BLaER1 treated with 17β-estradiol and CSF1 and Interleukin-3, amounts not matched to agents 10 nM and 100 nM (cell line): ENCODE measurements around the gene DDX28.
"Not testable (repeated sequence)": the region's sequence is repeated elsewhere in the genome, so short reads cannot be mapped to it uniquely, and the experiment has no call there.

Experiments
- H3K27ac ChIP-seq, 11 experiments: shearing (Covaris generic); formaldehyde crosslinking; 2 replicates each; pipeline ENCODE4 v1.8.1; 2022
- H3K27me3 ChIP-seq, 11 experiments: shearing (Covaris generic); formaldehyde crosslinking; 2 replicates each; pipeline ENCODE4 v1.8.1; 2022
- H3K36me3 ChIP-seq, 11 experiments: shearing (Covaris generic); formaldehyde crosslinking; 2 replicates each; pipeline ENCODE4 v1.8.1; 2022
- H3K4me1 ChIP-seq, 10 experiments: shearing (Covaris generic); formaldehyde crosslinking; 2 replicates each; pipeline ENCODE4 v1.8.1; 2022
- H3K4me2 ChIP-seq, 11 experiments: shearing (Covaris generic); formaldehyde crosslinking; 2 replicates each; pipeline ENCODE4 v1.8.1; 2022
- H3K4me3 ChIP-seq, 10 experiments: shearing (Covaris generic); formaldehyde crosslinking; 2 replicates each; pipeline ENCODE4 v1.8.1; 2022
- H3K9ac ChIP-seq, 11 experiments: shearing (Covaris generic); formaldehyde crosslinking; 2 replicates each; pipeline ENCODE4 v1.8.1; 2022
- H3K9me3 ChIP-seq, 11 experiments: shearing (Covaris generic); formaldehyde crosslinking; replicated peaks in 1 of 11; 2 replicates each; pipeline ENCODE4 v1.8.1; 2022
- H4K20me1 ChIP-seq, 11 experiments: shearing (Covaris generic); formaldehyde crosslinking; 2 replicates each; pipeline ENCODE4 v1.8.1; 2022
- Cebpa-rat ChIP-seq, 11 experiments: shearing (Covaris generic); IDR thresholded peaks; 2 replicates each; pipeline ENCODE4 v1.8.1; 2022

Gene DDX28

DNA sequence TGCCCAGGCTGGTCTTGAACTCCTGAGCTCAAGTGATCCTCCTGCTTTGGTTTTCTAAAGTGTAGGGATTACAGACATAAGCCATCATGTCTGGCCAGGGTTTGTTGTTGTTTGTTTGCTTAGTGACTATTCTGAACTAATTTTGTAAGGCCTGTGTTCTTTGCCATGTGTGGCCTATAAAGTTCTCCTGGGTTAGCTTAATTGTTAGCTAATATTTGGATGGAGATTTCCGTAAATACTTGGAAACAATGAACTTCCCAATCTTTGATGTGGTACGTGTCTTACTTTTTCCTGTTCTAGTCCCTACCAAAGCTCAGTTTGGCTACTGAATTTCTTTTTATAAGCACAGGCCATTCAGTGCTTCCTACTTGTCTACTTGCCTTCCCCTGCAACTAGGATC is 25.0 kb upstream of the DDX28 start:
- no peaks in the 10 kb centered on the region for H3K27me3 ChIP-seq
- H4K20me1 ChIP-seq: peaks cover 0 to 5% (median 0%) of the 10 kb centered on the region in 11 experiments; a peak in 1 of 22 replicates
- H3K4me1 ChIP-seq: no peaks in the 10 kb centered on the region
- peaks cover 57 to 96% (median 78%) of the 10 kb centered on the region in 11 experiments for H3K36me3 ChIP-seq
- H3K4me2 ChIP-seq: no peak overlapping the region
- no peak overlapping the region for H3K9ac ChIP-seq
- no peak overlapping the region for H3K27ac ChIP-seq
- no peaks in the 10 kb centered on the region for H3K9me3 ChIP-seq
- TF ChIP-seq Cebpa-rat (IDR thresholded peaks at IDR 0.05): no peak
- no peak overlapping the region for H3K4me3 ChIP-seq

DNA sequence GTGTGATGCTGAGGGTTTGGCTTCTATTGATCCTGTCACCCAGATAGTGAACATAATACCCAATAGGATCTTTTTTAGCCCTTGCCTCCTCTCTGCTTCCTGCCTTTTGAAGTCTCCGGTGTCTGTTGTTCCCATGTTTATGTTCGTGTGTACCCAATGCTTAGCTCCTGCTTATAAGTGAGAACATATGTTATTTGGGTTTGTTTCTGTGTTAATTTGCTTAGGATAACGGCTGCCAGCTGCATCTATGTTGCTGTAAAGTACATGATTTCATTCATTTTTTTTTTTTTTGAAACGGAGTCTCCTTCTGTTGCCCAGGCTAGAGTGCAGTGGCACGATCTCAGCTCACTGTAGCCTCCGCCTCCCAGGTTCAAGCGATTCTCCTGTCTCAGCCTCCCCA is 23.1 kb upstream of the DDX28 start:
- Histone ChIP-seq H3K9me3 (no peaks in the 10 kb centered on the region), H3K4me1 (no peaks in the 10 kb centered on the region), H3K4me3 (no peak overlapping the region), H3K27ac (no peak overlapping the region), H3K4me2 (no peak overlapping the region), H4K20me1 (peaks cover 0 to 5% (median 0%) of the 10 kb centered on the region in 11 experiments; a peak in 1 of 22 replicates), H3K27me3 (no peaks in the 10 kb centered on the region), H3K9ac (no peak overlapping the region), H3K36me3 (peaks cover 53 to 96% (median 77%) of the 10 kb centered on the region in 11 experiments)
- no peak for TF ChIP-seq Cebpa-rat (IDR thresholded peaks at IDR 0.05)

DNA sequence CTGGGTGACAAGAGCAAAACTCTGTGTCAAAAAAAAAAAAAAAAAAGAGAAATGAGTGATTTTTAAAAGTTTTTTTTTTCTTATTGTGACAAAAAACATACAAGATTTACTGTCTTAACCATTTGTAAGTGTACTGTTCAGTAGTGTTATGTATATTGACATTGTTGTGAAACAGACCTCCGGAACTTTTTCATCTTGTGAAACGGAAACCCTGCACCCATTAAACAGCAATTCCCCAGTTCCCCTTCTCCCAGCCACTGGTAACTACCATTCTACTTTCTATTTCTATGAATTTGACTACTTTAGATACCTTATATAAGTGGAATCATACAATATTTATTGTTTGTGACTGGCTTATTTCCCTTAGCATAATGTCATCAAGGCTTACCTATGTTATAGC is 18.8 kb upstream of the DDX28 start:
- peaks cover 0 to 5% (median 0%) of the 10 kb centered on the region in 11 experiments; a peak in 2 of 22 replicates for H4K20me1 ChIP-seq
- H3K27ac ChIP-seq: no peak overlapping the region
- no peak overlapping the region for H3K9ac ChIP-seq
- no peak overlapping the region for H3K4me3 ChIP-seq
- no peak for TF ChIP-seq Cebpa-rat (IDR thresholded peaks at IDR 0.05)
- peaks cover 22 to 92% (median 65%) of the 10 kb centered on the region in 11 experiments; a peak in 21 of 22 replicates for H3K36me3 ChIP-seq
- peaks cover 0 to 36% (median 9%) of the 10 kb centered on the region in 10 experiments; a peak in 12 of 20 replicates for H3K4me1 ChIP-seq
- no peak overlapping the region for H3K4me2 ChIP-seq
- no peaks in the 10 kb centered on the region for H3K9me3 ChIP-seq
- no peaks in the 10 kb centered on the region for H3K27me3 ChIP-seq

GRCh38 chr16:68040506-68041288 is 17.7 kb upstream of the DDX28 start:
- Histone ChIP-seq H3K9ac (peak overlapping the region in 2 of 11 experiments; percentile 33 to 37; a peak in 1 of 22 replicates), H3K27ac (no peak overlapping the region)

GRCh38 chr16:68037841-68038597 is 15.0 kb upstream of the DDX28 start:
- peak overlapping the region in 1 of 10 experiments; percentile 12; a peak in 1 of 20 replicates for H3K4me3 ChIP-seq
- TF ChIP-seq Cebpa-rat (IDR thresholded peaks at IDR 0.05): no peak
- peak overlapping the region in 5 of 11 experiments; percentile 19 to 68 (median 59); a peak in 10 of 22 replicates for H3K27ac ChIP-seq

More at GRCh38 chr16:68040506-68041288, 17.7 kb upstream of the DDX28 start:
- no peak for TF ChIP-seq Cebpa-rat (IDR thresholded peaks at IDR 0.05)
- Histone ChIP-seq H3K4me1 (peaks cover 0 to 37% (median 9%) of the 10 kb centered on the region in 10 experiments; a peak in 12 of 20 replicates), H3K4me3 (no peak overlapping the region), H3K36me3 (peaks cover 16 to 91% (median 60%) of the 10 kb centered on the region in 11 experiments; a peak in 21 of 22 replicates), H4K20me1 (peaks cover 0 to 5% (median 0%) of the 10 kb centered on the region in 11 experiments; a peak in 2 of 22 replicates), H3K4me2 (peak overlapping the region in 2 of 11 experiments; percentile 25 to 32; a peak in 1 of 22 replicates), H3K9me3 (no peaks in the 10 kb centered on the region), H3K27me3 (no peaks in the 10 kb centered on the region)

DNA sequence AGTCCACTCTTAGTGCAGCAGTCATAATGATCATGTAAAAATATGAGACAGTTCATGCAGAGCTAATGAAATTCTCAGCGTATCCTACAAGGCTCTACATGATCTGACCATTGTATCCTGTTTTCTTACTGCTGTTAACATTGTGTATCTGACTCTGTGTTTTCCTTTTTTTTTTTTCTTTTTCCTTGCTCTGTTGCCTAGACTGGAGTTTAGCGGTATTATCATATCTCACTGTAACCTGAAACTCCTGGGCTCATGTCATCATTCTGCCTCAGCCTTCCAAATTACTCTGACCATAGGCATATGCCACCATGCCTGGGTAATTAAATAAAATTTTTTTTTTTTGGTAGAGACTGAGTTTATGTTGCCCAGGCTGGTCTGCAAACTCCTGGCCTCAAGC is 12.2 kb upstream of the DDX28 start:
- peaks cover 0 to 34% (median 9%) of the 10 kb centered on the region in 10 experiments; a peak in 12 of 20 replicates for H3K4me1 ChIP-seq
- peaks cover 23 to 62% (median 43%) of the 10 kb centered on the region in 11 experiments; a peak in 21 of 22 replicates for H3K36me3 ChIP-seq

More at GRCh38 chr16:68037841-68038597, 15.0 kb upstream of the DDX28 start:
- H3K27me3 ChIP-seq: no peaks in the 10 kb centered on the region
- no peaks in the 10 kb centered on the region for H3K9me3 ChIP-seq
- peak overlapping the region in 4 of 11 experiments; percentile 3 to 47 (median 24); a peak in 4 of 22 replicates for H3K9ac ChIP-seq
- H4K20me1 ChIP-seq: no peaks in the 10 kb centered on the region; a peak in 2 of 22 replicates
- H3K4me1 ChIP-seq: peaks cover 0 to 37% (median 9%) of the 10 kb centered on the region in 10 experiments; a peak in 12 of 20 replicates
- H3K36me3 ChIP-seq: peaks cover 6 to 65% (median 44%) of the 10 kb centered on the region in 11 experiments; a peak in 21 of 22 replicates
- peak overlapping the region in 5 of 11 experiments; percentile 38 to 81 (median 68); a peak in 9 of 22 replicates for H3K4me2 ChIP-seq

DNA sequence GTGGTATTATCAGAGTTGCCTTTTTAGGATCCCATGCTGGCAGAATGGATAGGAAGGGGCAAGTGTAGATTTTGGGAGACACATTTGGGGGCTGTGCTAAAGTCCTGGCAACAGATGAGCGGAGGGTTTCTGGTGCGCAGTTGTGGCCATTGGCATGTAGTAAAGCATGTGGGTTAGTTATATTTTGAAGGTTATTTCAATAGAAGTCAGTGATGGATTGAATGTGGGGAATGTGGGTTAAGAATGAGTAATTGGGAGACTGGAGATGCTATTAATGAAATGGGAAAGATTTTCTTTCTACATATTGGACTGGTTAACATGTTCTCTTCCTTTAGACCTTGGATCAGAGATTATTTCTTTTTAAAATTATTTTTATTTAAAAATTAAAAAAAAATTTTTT is 10.1 kb upstream of the DDX28 start:
- Histone ChIP-seq H3K36me3 (peaks cover 29 to 62% (median 42%) of the 10 kb centered on the region in 11 experiments), H3K4me3 (no peak overlapping the region), H3K9ac (no peak overlapping the region), H3K4me2 (no peak overlapping the region), H3K27ac (no peak overlapping the region), H4K20me1 (no peaks in the 10 kb centered on the region), H3K4me1 (peaks cover 0 to 14% (median 8%) of the 10 kb centered on the region in 10 experiments; a peak in 12 of 20 replicates), H3K27me3 (no peaks in the 10 kb centered on the region), H3K9me3 (no peaks in the 10 kb centered on the region)
- no peak for TF ChIP-seq Cebpa-rat (IDR thresholded peaks at IDR 0.05)

More for the DNA sequence above, 12.2 kb upstream of the DDX28 start:
- no peak for TF ChIP-seq Cebpa-rat (IDR thresholded peaks at IDR 0.05)
- Histone ChIP-seq H3K4me3 (no peak overlapping the region), H3K27me3 (no peaks in the 10 kb centered on the region), H3K9ac (no peak overlapping the region), H4K20me1 (no peaks in the 10 kb centered on the region; a peak in 1 of 22 replicates), H3K4me2 (no peak overlapping the region), H3K27ac (no peak overlapping the region), H3K9me3 (no peaks in the 10 kb centered on the region)

DNA sequence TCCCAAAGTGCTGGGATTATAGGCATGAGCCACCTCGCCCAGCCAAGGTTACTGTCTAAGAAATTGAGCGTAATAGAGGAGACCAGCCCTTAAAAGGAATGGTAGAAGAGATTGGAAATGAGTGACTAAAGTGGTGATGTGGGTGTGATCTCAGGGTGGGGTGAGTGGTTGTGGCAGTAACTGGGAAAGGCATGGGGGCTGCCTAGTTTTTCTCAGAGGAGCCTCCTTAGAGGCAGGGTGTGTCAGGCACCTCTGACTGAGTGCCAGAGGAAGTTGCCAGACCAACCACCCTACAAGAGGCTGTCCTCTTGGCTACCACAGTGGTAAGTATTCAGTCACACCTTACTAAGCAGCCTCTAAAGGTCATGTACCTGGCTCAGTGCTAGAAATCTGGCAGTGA is 8.9 kb upstream of the DDX28 start:
- Histone ChIP-seq H3K27me3 (no peaks in the 10 kb centered on the region), H3K4me3 (no peak overlapping the region), H3K4me2 (no peak overlapping the region), H3K9ac (no peak overlapping the region), H3K27ac (no peak overlapping the region), H3K36me3 (peaks cover 37 to 69% (median 50%) of the 10 kb centered on the region in 11 experiments), H3K4me1 (peaks cover 0 to 3% (median 0%) of the 10 kb centered on the region in 10 experiments; a peak in 6 of 20 replicates), H3K9me3 (no peaks in the 10 kb centered on the region), H4K20me1 (no peaks in the 10 kb centered on the region)
- TF ChIP-seq Cebpa-rat (IDR thresholded peaks at IDR 0.05): no peak

- not testable (repeated sequence) for H3K9ac ChIP-seq, H3K4me2 ChIP-seq, H3K4me3 ChIP-seq, H3K9me3 ChIP-seq, H4K20me1 ChIP-seq, H3K4me1 ChIP-seq, H3K27ac ChIP-seq, H3K27me3 ChIP-seq
- peaks cover 55 to 78% (median 64%) of the 10 kb centered on the region in 11 experiments for H3K36me3 ChIP-seq
These were observed 7.1 kb upstream of the DDX28 start for GRCh38 chr16:68030108-68030507.
